ENCODE results near the gene ELOB. TPM values are rescaled to one million over a fixed set of nuclear protein-coding genes. Genes with fewer than 3 reads are reported as not detected.

ELOB gene
- total RNA-seq, 6 experiments from 2014 or later: 329 to 403 (median 352) TPM

- Mint-ChIP-seq H3K9me3 (no peaks in the 10 kb centered on the region), H3K27me3 (ENCODE audit: insufficient read depth) (peaks cover 27% of the 10 kb centered on the region), H3K4me1 (ENCODE audit: low read depth) (no peaks in the 10 kb centered on the region), H3K4me3 (no peak overlapping the region), H3K27ac (no peak overlapping the region), H3K36me3 (ENCODE audit: low read depth) (no peaks in the 10 kb centered on the region)
- no peak for DNase-seq
- no peak for TF ChIP-seq CTCF (IDR thresholded peaks at IDR 0.05)
Observed at GRCh38 chr16:2784358-2785100, 7.4 kb upstream of the ELOB start.

- Mint-ChIP-seq H3K27me3 (ENCODE audit: insufficient read depth) (peaks cover 21% of the 10 kb centered on the region), H3K9me3 (no peaks in the 10 kb centered on the region), H3K27ac (no peak overlapping the region), H3K4me3 (no peak overlapping the region), H3K36me3 (ENCODE audit: low read depth) (no peaks in the 10 kb centered on the region), H3K4me1 (ENCODE audit: low read depth) (no peaks in the 10 kb centered on the region)
- no peak for DNase-seq
- no peak for TF ChIP-seq CTCF (IDR thresholded peaks at IDR 0.05)
Observed at GRCh38 chr16:2783581-2784357, 6.7 kb upstream of the ELOB start.

- no peaks in the 10 kb centered on the region for H3K9me3 Mint-ChIP-seq
- H3K36me3 Mint-ChIP-seq (ENCODE audit: low read depth): 0 out of 2 replicates have a peak, but pooled peaks cover 5% of the 10 kb centered on the region
- no peak for DNase-seq
- peaks cover 8% of the 10 kb centered on the region for H3K4me1 Mint-ChIP-seq (ENCODE audit: low read depth)
- H3K27me3 Mint-ChIP-seq (ENCODE audit: insufficient read depth): peaks cover 21% of the 10 kb centered on the region
- TF ChIP-seq CTCF (IDR thresholded peaks at IDR 0.05): no peak
- H3K4me3 Mint-ChIP-seq: no peak overlapping the region
- no peak overlapping the region for H3K27ac Mint-ChIP-seq
Observed at GRCh38 chr16:2782583-2783351, 5.7 kb upstream of the ELOB start.

- H3K36me3 Mint-ChIP-seq (ENCODE audit: low read depth): peaks cover 12% of the 10 kb centered on the region
- no peak overlapping the region for H3K27ac Mint-ChIP-seq
- H3K4me1 Mint-ChIP-seq (ENCODE audit: low read depth): peaks cover 20% of the 10 kb centered on the region
- H3K9me3 Mint-ChIP-seq: no peaks in the 10 kb centered on the region
- DNase-seq: no peak
- no peak overlapping the region; the same call in 1 of the 2 replicates for H3K4me3 Mint-ChIP-seq
- TF ChIP-seq CTCF (IDR thresholded peaks at IDR 0.05): no peak
- H3K27me3 Mint-ChIP-seq (ENCODE audit: insufficient read depth): peaks cover 9% of the 10 kb centered on the region
Observed at GRCh38 chr16:2779978-2780898, 3.2 kb upstream of the ELOB start.
